ENCODE results near the gene FBXO15. TPM values are rescaled to one million over a fixed set of nuclear protein-coding genes. Genes with fewer than 3 reads are reported as not detected.

FBXO15 gene
- total RNA-seq, 1 experiment from 2014 or later: 0.39 TPM

DNA sequence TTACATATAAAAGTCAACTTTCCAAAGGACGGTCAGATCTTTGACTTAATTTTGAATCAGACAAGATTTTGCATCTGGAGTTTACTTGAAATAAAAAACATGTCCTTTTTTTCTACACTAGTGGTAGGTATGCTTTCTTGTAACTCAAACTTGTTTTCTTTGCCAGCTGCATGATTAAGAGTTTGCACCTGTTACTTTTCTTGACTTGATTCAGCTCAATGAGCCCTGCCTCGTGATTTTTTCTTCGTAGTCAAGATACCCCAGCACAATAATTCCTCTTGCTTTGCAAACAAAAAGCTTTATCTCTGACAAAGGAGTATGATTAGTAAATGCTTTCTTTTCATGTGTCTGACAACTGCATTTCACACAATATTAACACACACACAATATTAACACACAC lies 82.3 kb downstream of the FBXO15 start:
- Histone ChIP-seq H2BK120ac (ENCODE audit: low read depth, low read length, poor library complexity, severe bottlenecking) (no peak overlapping the region), H3K23ac (ENCODE audit: insufficient read length, low read depth, low read length) (no peak overlapping the region), H2AFZ (ENCODE audit: low read length) (no peak overlapping the region), H3K4me1 (ENCODE audit: insufficient read depth, low read length) (peaks cover 3% of the 10 kb centered on the region; the same call in 1 of the 2 replicates), H2BK5ac (ENCODE audit: insufficient read length, low read length) (no peak overlapping the region), H3K23me2 (ENCODE audit: insufficient read length, low read depth, low read length, poor library complexity, severe bottlenecking) (no peaks in the 10 kb centered on the region), H4K20me1 (ENCODE audit: control insufficient read depth, insufficient read depth, insufficient read length) (no peaks in the 10 kb centered on the region), H3T11ph (ENCODE audit: low read length) (no peak overlapping the region), H3K9me3 (ENCODE audit: control insufficient read depth, low read depth, low read length) (no peaks in the 10 kb centered on the region), H3K4me2 (ENCODE audit: insufficient read depth, insufficient read length, low read length) (no peak overlapping the region), H2BK20ac (ENCODE audit: low read depth, low read length, poor library complexity, severe bottlenecking) (no peak overlapping the region), H3K79me1 (ENCODE audit: insufficient read depth, low read depth, low read length, poor library complexity, severe bottlenecking) (no peaks in the 10 kb centered on the region), H3K27ac (ENCODE audit: insufficient read length, low read depth, low read length) (no peak overlapping the region), H3K79me2 (ENCODE audit: insufficient read depth, low read length) (no peaks in the 10 kb centered on the region), H3K14ac (ENCODE audit: insufficient read depth, low read length) (no peak overlapping the region), H2BK12ac (ENCODE audit: insufficient read length, low read depth, low read length) (no peak overlapping the region), H2BK15ac (ENCODE audit: low read depth, low read length) (no peak overlapping the region), H3K56ac (ENCODE audit: insufficient read length, low read depth, low read length) (no peak overlapping the region), H4K8ac (replicated peaks; ENCODE audit: insufficient read length, low read depth, low read length) (no peak overlapping the region), H3K9ac (ENCODE audit: extremely low read depth, insufficient read length, low read length) (no peak overlapping the region), H3K4ac (ENCODE audit: low read depth, low read length) (no peak overlapping the region), H4K5ac (ENCODE audit: insufficient read length, low read depth, low read length) (no peak overlapping the region), H3K18ac (ENCODE audit: insufficient read length, low read depth, low read length) (no peak overlapping the region), H3K27me3 (ENCODE audit: insufficient read depth, low read length) (no peaks in the 10 kb centered on the region), H4K91ac (ENCODE audit: insufficient read length, low read depth, low read length) (no peak overlapping the region), H2AK5ac (ENCODE audit: insufficient read length, low read length) (no peak overlapping the region)
- Mint-ChIP-seq H3K36me3 (ENCODE audit: insufficient read depth in 1 of 3, low read depth in 3 of 3) (no peaks in the 10 kb centered on the region), H3K9me3 (no peaks in the 10 kb centered on the region), H3K4me3 (no peak overlapping the region), H3K4me1 (peaks cover 14 to 15% of the 10 kb centered on the region in 2 experiments), H3K27me3 (ENCODE audit: low read depth) (no peaks in the 10 kb centered on the region), H3K27ac (no peak overlapping the region)
- WGBS (ENCODE audit: extremely low coverage, insufficient read length, low lambda C conversion rate): no CpG with 5 or more reads among the region's 3 CpGs
- no peak for DNase-seq
- no peak for TF ChIP-seq CTCF (conservative IDR thresholded peaks at IDR 0.05)

All from H9 (cell line).